GM18502 (cell line): ENCODE results near the gene DNAH1.
"Not testable (repeated sequence)": the region's sequence is repeated elsewhere in the genome, so short reads cannot be mapped to it uniquely, and the experiment has no call there.

Source experiments
- ATAC-seq: cut with Tn5 transposase; IDR thresholded peaks from one replicate; pipeline ENCODE4 v1.9.1; 2021; ENCODE audit warnings: mild to moderate bottlenecking; ENCODE audit not compliant: unreplicated experiment, poor library complexity

Gene DNAH1

GRCh38 chr3:52331091-52331490 is 15.0 kb downstream of the DNAH1 start:
- ATAC-seq, result no peak

DNA sequence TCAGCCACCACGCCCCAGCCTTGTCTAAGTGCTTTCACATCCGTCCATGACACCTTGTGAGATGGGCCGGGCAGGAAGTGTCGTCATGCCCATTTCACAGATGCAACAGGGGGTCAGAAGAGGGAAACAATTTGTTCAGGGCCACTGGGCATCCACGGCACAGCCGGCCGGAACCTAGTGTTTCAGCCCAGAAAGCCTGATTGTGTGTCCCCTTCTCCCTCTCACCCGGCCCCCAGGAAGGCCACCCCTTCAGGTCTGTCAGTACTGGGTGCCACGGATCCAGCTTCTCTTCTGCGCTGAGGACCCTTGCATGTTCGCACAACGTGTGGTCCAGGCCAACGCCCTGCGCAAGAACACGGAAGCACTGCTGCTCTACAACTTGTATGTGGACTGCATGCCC is 15.8 kb downstream of the DNAH1 start:
- no peak for ATAC-seq

DNA sequence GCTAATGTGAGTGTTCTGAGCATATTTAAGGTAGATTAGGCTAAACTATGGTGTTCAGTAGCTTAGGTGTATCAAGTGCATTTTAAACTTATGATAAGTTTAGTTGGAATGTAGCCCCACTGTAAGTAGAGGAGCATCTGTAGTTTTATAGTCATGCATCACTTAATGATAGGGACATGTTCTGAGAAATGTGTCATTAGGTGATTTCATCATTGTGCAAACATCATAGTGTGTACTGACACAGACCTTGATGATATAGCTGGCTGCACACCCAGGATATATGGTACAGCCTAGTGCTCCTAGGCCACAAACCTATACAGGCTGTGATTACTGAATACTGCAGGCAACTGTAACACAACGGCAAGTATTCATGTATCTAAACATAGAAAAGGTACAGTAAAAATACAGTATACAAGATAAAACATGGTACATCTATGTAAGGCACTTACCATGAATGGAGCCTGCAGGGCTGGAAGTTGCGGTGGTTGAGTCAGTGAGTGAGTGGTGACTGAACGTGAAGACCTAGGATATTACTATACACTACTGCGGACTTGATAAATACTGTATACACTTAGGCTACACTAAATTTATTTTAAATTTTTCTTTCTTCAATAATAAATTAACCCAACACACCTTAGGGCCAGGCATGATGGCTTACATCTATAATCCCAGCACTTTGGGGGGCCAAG is 17.9 kb downstream of the DNAH1 start:
- no peak for ATAC-seq

GRCh38 chr3:52338131-52338530 is 22.0 kb downstream of the DNAH1 start:
- not testable (repeated sequence) for ATAC-seq

GRCh38 chr3:52339612-52340011 is 23.5 kb downstream of the DNAH1 start:
- ATAC-seq, result no peak

DNA sequence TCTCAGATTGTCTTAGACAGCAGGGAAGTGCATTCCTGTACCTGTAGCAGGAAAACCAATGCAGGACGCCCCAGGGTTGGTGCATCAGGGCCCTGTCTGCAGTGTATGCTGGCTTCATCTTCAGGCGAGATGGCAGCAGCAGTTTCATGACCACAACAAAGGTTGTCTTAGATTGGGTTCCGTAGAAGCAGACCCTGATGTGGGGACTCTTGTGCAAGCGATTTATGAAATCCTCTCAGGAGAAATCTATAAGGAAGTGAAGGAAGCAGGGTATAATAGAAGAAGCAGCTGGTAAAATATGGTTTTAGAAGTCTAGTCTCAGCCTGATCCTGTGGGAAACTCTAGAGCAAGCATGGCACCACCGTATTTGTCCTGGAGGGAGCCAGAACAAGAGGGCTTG is 25.0 kb downstream of the DNAH1 start:
- ATAC-seq, result no peak

GRCh38 chr3:52343946-52344600 is 28.0 kb downstream of the DNAH1 start:
- no peak for ATAC-seq

DNA sequence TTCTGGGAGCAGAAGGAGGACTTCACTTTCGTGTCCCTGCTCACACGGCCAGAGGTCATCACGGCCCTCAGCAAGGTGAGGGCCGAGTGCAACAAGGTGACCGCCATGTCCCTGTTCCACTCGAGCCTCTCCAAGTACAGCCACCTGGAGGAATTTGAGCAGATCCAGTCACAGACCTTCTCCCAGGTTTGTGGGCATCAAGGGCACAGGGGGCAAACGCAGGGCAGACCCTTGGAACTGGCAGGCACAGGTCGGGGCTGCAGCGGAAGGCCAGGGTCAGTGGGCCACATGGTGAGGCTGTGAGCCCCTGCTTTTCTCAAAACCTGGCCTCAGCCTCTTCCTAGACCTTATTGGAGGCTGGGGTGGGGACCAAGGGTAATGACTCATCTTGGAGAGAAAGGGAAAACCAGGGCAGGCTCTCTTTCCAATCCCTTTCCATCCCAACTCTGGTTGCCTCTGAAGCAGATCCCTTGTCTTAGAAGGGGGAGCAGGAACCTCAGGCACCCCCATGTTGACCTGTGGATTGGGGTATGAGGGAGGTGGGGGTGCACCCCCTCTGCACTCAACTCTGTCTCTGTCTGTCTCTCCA is 29.5 kb downstream of the DNAH1 start:
- no peak for ATAC-seq

DNA sequence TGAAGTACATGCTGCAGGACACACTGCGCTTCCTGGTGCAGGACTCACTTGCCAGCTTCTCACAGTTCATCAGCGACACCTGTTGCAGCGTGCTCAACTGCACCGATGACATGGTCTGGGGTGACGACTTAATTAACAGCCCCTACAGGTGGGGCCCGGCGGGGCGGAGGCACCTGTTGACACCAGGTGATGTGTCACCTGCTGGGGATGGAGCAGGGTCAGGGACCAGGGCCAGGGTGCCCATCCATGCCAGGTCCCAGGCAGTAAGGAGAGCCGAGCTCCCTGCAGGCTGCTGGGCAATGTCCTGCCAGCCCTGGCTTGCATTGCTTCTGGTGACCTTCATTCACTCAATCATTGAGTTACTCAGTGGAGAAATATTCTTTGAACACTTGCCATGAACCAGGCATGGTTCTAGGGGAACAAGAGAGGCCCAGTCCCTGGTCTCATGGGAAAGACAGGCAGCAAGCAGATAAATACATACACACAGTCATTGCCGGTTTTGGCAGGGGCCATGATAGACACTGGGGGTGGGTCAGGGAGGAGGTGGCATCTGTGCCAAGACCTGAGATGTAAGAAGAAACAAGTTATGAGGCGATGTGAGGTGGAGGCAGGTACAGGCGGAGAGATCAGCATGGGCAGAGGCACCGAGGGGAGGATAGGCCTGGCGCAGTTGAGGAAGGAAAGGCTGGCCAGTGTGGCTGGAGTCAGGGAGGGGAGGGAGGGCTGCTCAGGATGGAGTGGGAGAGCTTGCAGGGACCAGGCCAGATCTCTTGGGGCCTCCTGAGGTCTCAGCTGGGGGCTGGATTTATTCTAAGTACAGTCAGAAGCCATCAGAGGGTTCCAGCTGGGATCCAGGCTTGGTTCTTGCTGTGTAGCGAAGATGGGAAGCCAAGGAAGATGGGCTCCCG is 30.8 kb downstream of the DNAH1 start:
- ATAC-seq, result no peak

DNA sequence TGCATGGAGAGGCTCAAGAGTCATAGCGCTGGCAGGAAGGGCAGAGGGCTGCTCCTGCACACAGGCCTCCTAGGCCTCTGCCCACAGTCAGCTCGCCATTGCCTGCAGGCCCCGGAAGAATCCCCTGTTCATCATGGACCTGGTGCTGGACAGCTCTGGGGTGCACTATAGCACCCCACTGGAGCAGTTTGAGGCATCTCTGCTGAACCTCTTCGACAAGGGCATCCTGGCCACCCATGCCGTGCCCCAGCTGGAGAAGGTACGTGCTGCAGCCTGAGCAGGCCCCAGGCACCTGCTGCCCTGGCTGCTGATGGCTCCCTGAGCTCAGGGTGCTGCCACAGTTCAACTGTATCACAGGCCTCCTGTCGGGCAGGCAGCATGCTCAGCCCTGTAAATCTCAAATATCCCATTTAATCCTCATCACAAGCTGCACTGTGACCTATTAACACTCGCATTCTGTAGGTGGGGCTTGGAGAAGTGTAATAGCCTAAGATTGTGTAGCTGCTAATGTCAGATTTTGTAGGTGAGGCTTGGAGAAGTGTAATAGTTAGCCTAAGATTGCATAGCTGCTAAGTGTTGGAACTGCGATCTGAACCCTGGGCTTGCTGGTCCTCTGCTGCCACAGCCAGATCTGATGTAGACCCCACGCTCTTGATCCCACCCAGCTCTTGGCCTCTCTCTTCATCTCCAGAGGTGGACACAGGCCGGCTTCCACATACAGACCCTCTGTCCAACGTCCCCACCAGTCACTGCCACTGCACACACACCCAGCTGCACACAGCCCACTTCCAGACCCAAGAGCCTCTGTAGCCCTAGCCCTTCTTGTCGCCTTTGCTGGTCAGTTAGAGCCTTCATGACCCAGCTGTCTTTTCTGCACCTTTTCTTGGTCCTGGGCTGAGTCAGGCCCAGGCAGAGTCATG is 31.9 kb downstream of the DNAH1 start:
- no peak for ATAC-seq

DNA sequence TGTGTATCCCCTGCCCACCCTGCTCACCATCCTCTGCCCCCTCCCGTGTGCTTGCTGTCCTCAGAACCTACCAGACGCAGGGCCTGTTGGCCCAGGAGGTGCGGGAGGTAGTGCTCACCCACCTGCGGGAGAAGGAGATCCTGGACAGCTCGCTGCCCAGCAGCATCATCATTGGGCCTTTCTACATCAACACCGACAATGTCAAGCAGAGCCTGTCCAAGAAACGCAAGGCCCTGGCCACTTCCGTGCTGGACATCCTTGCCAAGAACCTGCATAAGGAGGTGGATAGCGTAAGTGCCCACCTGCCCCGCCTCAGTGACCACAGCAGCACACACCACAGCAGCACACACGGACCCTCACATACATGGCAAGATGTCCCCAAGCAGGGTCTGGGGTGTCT is 33.0 kb downstream of the DNAH1 start:
- ATAC-seq, result no peak

- ATAC-seq, result no peak
Observed at GRCh38 chr3:52349611-52350395, 33.7 kb downstream of the DNAH1 start.

DNA sequence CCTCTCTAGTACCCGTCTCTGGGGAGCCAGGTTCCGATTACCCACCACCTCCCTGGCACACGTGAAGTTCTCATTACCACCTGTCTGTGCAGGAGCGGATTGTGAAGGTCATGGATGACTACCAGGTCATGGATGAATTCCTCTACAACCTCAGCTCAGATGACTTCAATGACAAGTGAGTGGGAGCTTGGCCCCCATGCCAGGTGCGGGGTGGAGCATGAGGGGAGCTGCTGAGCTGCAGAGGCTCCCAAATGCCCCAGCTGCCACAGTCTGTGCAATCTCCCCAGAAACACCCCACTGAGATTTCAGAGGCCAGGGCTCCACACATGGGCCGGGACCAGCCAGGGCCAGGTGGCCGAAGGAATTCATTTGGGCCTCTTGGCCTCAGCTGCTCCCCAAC is 34.3 kb downstream of the DNAH1 start:
- no peak for ATAC-seq

GRCh38 chr3:52350981-52351761 is 35.1 kb downstream of the DNAH1 start:
- no peak for ATAC-seq

DNA sequence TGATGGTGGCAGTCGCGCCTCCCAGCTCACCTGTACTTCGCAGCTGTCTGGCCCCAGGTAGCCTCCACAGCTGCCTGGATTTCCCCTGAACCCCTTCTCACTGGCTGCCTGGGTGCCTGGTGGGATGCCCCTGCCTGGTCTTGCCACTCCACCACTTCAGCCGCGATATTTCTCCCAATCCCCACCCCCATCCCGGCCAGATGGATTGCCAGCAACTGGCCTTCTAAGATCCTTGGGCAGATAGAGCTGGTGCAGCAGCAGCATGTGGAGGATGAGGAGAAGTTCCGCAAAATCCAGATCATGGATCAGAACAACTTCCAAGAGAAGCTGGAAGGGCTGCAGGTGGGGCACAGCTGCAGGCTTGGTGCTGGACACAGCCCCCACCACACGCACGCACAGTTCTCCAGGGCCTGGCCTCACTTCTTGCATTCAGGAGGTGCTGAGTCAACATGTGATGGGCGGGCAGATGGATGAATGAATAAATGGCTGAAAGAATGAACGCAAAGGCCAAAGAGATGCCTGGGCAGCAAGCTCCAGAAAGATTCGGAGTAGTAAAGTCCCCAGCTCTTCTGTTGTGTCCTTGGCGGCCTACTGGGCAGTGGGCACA is 35.7 kb downstream of the DNAH1 start:
- ATAC-seq, result no peak

GRCh38 chr3:52352566-52352965 is 36.4 kb downstream of the DNAH1 start:
- no peak for ATAC-seq

DNA sequence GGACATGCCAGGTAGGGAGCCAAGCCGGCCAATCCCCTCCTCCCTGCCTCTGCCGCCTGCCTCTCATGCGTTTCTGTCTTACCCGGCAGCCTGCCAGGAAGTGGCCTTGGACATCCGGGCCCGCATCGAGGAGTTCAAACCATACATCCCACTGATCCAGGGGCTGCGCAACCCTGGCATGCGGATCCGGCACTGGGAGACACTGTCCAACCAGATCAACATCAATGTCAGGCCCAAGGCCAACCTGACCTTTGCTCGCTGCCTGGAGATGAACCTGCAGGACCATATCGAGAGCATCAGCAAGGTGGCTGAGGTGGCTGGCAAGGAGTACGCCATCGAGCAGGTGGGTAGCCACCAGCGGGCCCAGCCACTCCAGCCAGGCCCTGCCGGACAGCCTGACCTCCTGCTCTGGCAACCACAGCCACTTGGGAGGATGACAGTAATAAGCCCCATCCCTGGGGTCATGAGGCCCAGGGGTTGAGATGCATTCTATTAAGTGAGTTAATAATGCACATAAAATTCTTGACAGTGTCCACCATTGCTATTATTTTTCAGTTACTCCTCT is 37.3 kb downstream of the DNAH1 start:
- no peak for ATAC-seq

GRCh38 chr3:52354676-52355075 is 38.6 kb downstream of the DNAH1 start:
- no peak for ATAC-seq
